Trophoblast cell (in vitro differentiated cells and primary cell): ENCODE results near the gene MIF.
"Not testable (repeated sequence)": the region's sequence is repeated elsewhere in the genome, so short reads cannot be mapped to it uniquely, and the experiment has no call there.

ENCODE experiments used
- DNase-seq, 2 donors: peaks; one replicate each; pipeline ENCODE4 v3.0.0-alpha.2; 2016
- H2AFZ ChIP-seq: 2 replicates; pipeline ENCODE4 v1.6.1; 2013; ENCODE audit warnings: low read length, moderate library complexity, mild to moderate bottlenecking; ENCODE audit not compliant: insufficient read depth, poor library complexity
- H2AK5ac ChIP-seq: 2 replicates; pipeline ENCODE4 v1.6.1; 2013; ENCODE audit warnings: mild to moderate bottlenecking, low read length
- H2BK120ac ChIP-seq: 2 replicates; pipeline ENCODE4 v1.6.1; 2013; ENCODE audit warnings: low read length, mild to moderate bottlenecking, moderate library complexity; ENCODE audit not compliant: insufficient read depth, poor library complexity
- H2BK12ac ChIP-seq: 2 replicates; pipeline ENCODE4 v1.6.1; 2013; ENCODE audit warnings: mild to moderate bottlenecking, low read length, moderate library complexity
- H2BK5ac ChIP-seq: 2 replicates; pipeline ENCODE4 v1.6.1; 2013; ENCODE audit warnings: low read length, low read depth, moderate library complexity, mild to moderate bottlenecking; ENCODE audit not compliant: poor library complexity
- H3K14ac ChIP-seq: 2 replicates; pipeline ENCODE4 v1.6.1; 2013; ENCODE audit warnings: mild to moderate bottlenecking, low read length
- H3K18ac ChIP-seq: 2 replicates; pipeline ENCODE4 v1.6.1; 2013; ENCODE audit warnings: mild to moderate bottlenecking, low read length
- H3K23ac ChIP-seq: 2 replicates; pipeline ENCODE4 v1.6.1; 2013; ENCODE audit warnings: low read length
- H3K27ac ChIP-seq: 2 replicates; pipeline ENCODE4 v1.5.1; 2013; ENCODE audit warnings: low read depth, mild to moderate bottlenecking, inconsistent platforms, low read length, moderate library complexity
- H3K27me3 ChIP-seq: 2 replicates; pipeline ENCODE4 v1.6.1; 2013; ENCODE audit warnings: inconsistent platforms, mild to moderate bottlenecking, low read length, moderate library complexity; ENCODE audit not compliant: insufficient read depth
- H3K36me3 ChIP-seq, 2 experiments: 1 replicate in 1 of 2; 2 replicates in 1 of 2; pipeline ENCODE4 v1.6.1; 2013; ENCODE audit warnings: low read length in 2 of 2, mild to moderate bottlenecking in 2 of 2, moderate library complexity in 1 of 2; ENCODE audit not compliant: insufficient read depth in 2 of 2, control insufficient read depth in 1 of 2
- H3K4ac ChIP-seq: 2 replicates; pipeline ENCODE4 v1.6.1; 2013; ENCODE audit warnings: low read depth, mild to moderate bottlenecking, low read length, moderate library complexity
- H3K4me1 ChIP-seq, 2 experiments: 1 replicate in 1 of 2; 2 replicates in 1 of 2; pipeline ENCODE4 v1.6.1; 2013; ENCODE audit warnings: low read length in 2 of 2, mild to moderate bottlenecking in 2 of 2, moderate library complexity in 1 of 2; ENCODE audit not compliant: insufficient read depth in 2 of 2, control insufficient read depth in 1 of 2
- H3K4me2 ChIP-seq: 2 replicates; pipeline ENCODE4 v1.6.1; 2013; ENCODE audit warnings: inconsistent platforms, mild to moderate bottlenecking, low read length, moderate library complexity
- H3K4me3 ChIP-seq: 2 replicates; pipeline ENCODE4 v1.5.1; 2013; ENCODE audit warnings: mild to moderate bottlenecking, low read depth, low read length, inconsistent platforms
- H3K79me1 ChIP-seq: one replicate; pipeline ENCODE4 v1.6.1; 2013; ENCODE audit warnings: low read length
- H3K79me2 ChIP-seq: 2 replicates; pipeline ENCODE4 v1.6.1; 2013; ENCODE audit warnings: low read length, mild to moderate bottlenecking; ENCODE audit not compliant: control insufficient read depth, insufficient read depth, poor library complexity
- H3K9ac ChIP-seq: 2 replicates; pipeline ENCODE4 v1.6.1; 2013; ENCODE audit warnings: mild to moderate bottlenecking, low read length
- H3K9me3 ChIP-seq: 2 replicates; pipeline ENCODE4 v1.6.1; 2013; ENCODE audit warnings: low read depth, mild to moderate bottlenecking, control low read depth, inconsistent platforms, low read length; ENCODE audit not compliant: insufficient read depth
- H4K12ac ChIP-seq: 2 replicates; pipeline ENCODE4 v1.6.1; 2013; ENCODE audit warnings: low read depth, mild to moderate bottlenecking, low read length, moderate library complexity
- H4K8ac ChIP-seq: 2 replicates; pipeline ENCODE4 v1.6.1; 2013; ENCODE audit warnings: low read depth, mild to moderate bottlenecking, low read length, moderate library complexity
- H4K91ac ChIP-seq: one replicate; pipeline ENCODE4 v1.6.1; 2013; ENCODE audit warnings: low read depth, mild to moderate bottlenecking, low read length, moderate library complexity
- WGBS: extraction: QIAGEN DNeasy Blood & Tissue Kit; methylation state at CpG from one replicate; pipeline ENCODE4 v1.1.7; 2013; ENCODE audit warnings: missing lambda C conversion rate; ENCODE audit not compliant: insufficient read length, insufficient coverage; ENCODE audit errors: extremely low coverage; 5-methylcytosine and 5-hydroxymethylcytosine counted together

The MIF gene

GRCh38 chr22:23860187-23860586 is 34.0 kb upstream of the MIF start:
- H3K23ac ChIP-seq, H3K4me1 ChIP-seq, DNase-seq, H3K4me2 ChIP-seq, H3K14ac ChIP-seq, H3K9ac ChIP-seq, H3K4ac ChIP-seq, H4K12ac ChIP-seq, H3K4me3 ChIP-seq, H3K79me1 ChIP-seq, H2AFZ ChIP-seq, H3K27me3 ChIP-seq, H2BK5ac ChIP-seq, H4K8ac ChIP-seq, H2AK5ac ChIP-seq, H3K79me2 ChIP-seq, H2BK120ac ChIP-seq, H3K18ac ChIP-seq, H3K27ac ChIP-seq, H3K36me3 ChIP-seq, H2BK12ac ChIP-seq, H3K9me3 ChIP-seq, H4K91ac ChIP-seq: not testable (repeated sequence)
- no CpG with 5 or more reads among the region's 8 CpGs for WGBS

GRCh38 chr22:23862103-23862502 is 32.1 kb upstream of the MIF start:
- H3K9ac ChIP-seq: no peak overlapping the region
- H3K23ac ChIP-seq: no peak overlapping the region
- H3K14ac ChIP-seq: no peak overlapping the region
- no peaks in the 10 kb centered on the region for H3K27me3 ChIP-seq
- H2BK5ac ChIP-seq: no peak overlapping the region
- no peak overlapping the region for H3K27ac ChIP-seq
- H3K4ac ChIP-seq: no peak overlapping the region
- H3K79me1 ChIP-seq: peaks cover 7% of the 10 kb centered on the region
- no peak overlapping the region for H2AK5ac ChIP-seq
- H2BK120ac ChIP-seq: no peak overlapping the region
- peaks cover 2% of the 10 kb centered on the region for H3K79me2 ChIP-seq
- H3K4me2 ChIP-seq: no peak overlapping the region
- H3K4me1 ChIP-seq: peaks cover 0 to 5% of the 10 kb centered on the region in 2 experiments
- DNase-seq: peak in 1 of 2 donors; percentile 44
- no peak overlapping the region for H4K91ac ChIP-seq
- no CpG with 5 or more reads among the region's 3 CpGs for WGBS
- no peak overlapping the region for H4K8ac ChIP-seq
- no peak overlapping the region for H3K4me3 ChIP-seq
- H2AFZ ChIP-seq: no peak overlapping the region
- no peak overlapping the region for H4K12ac ChIP-seq
- no peak overlapping the region for H2BK12ac ChIP-seq
- H3K9me3 ChIP-seq: no peaks in the 10 kb centered on the region
- H3K36me3 ChIP-seq: peaks cover 0 to 5% of the 10 kb centered on the region in 2 experiments
- H3K18ac ChIP-seq: no peak overlapping the region

GRCh38 chr22:23864499-23865154 is 29.6 kb upstream of the MIF start:
- H3K27me3 ChIP-seq, H2BK120ac ChIP-seq, H2BK12ac ChIP-seq, H2AK5ac ChIP-seq, H4K12ac ChIP-seq, H2BK5ac ChIP-seq, H4K8ac ChIP-seq, H3K4me3 ChIP-seq, H4K91ac ChIP-seq, H3K4me1 ChIP-seq, H3K79me2 ChIP-seq, H3K14ac ChIP-seq, H3K79me1 ChIP-seq, H3K9ac ChIP-seq, H3K4me2 ChIP-seq, H3K9me3 ChIP-seq, H2AFZ ChIP-seq, DNase-seq, H3K23ac ChIP-seq, H3K27ac ChIP-seq, H3K18ac ChIP-seq, H3K4ac ChIP-seq: not testable (repeated sequence)
- H3K36me3 ChIP-seq: peaks cover 9 to 11% of the 10 kb centered on the region in 2 experiments
- no CpG with 5 or more reads among the region's 11 CpGs for WGBS

GRCh38 chr22:23868580-23868979 is 25.6 kb upstream of the MIF start:
- no peak overlapping the region for H4K91ac ChIP-seq
- no peaks in the 10 kb centered on the region for H3K4me1 ChIP-seq
- no peak overlapping the region for H2AFZ ChIP-seq
- no peak overlapping the region for H3K4me2 ChIP-seq
- no peak overlapping the region for H3K27ac ChIP-seq
- no peak for DNase-seq
- peaks cover 2% of the 10 kb centered on the region for H3K9me3 ChIP-seq
- H2BK5ac ChIP-seq: no peak overlapping the region
- no peak overlapping the region for H3K18ac ChIP-seq
- no CpG with 5 or more reads among the region's 4 CpGs for WGBS
- no peak overlapping the region for H3K14ac ChIP-seq
- H4K12ac ChIP-seq: no peak overlapping the region
- H3K79me2 ChIP-seq: no peaks in the 10 kb centered on the region
- H3K27me3 ChIP-seq: no peaks in the 10 kb centered on the region
- no peak overlapping the region for H3K9ac ChIP-seq
- H3K36me3 ChIP-seq: peaks cover 7 to 13% of the 10 kb centered on the region in 2 experiments
- no peak overlapping the region for H2BK120ac ChIP-seq
- no peak overlapping the region for H3K4me3 ChIP-seq
- no peak overlapping the region for H3K23ac ChIP-seq
- H4K8ac ChIP-seq: no peak overlapping the region
- no peak overlapping the region for H2AK5ac ChIP-seq
- H2BK12ac ChIP-seq: no peak overlapping the region
- H3K4ac ChIP-seq: no peak overlapping the region
- no peaks in the 10 kb centered on the region for H3K79me1 ChIP-seq
